ENCODE results near the gene C19orf25.

GRCh38 chr19:1475751-1476437 is 3.1 kb downstream of the C19orf25 start:
- TF ChIP-seq TCF12 (IDR thresholded peaks at IDR 0.05): no peak
- no peak for TF ChIP-seq MEF2A (IDR thresholded peaks at IDR 0.05; ENCODE audit: borderline replicate concordance, low read depth)
- no peak for TF ChIP-seq RFX5 (IDR thresholded peaks at IDR 0.05; ENCODE audit: low read length)
- TF ChIP-seq POLR2AphosphoS5 (IDR thresholded peaks at IDR 0.05; ENCODE audit: low read depth, low read length): no peak
- TF ChIP-seq CTCF (IDR thresholded peaks at IDR 0.05): no peak

All from SK-N-SH (cell line).